Activated naive CD4-positive, alpha-beta T cell treated with anti-CD3 and anti-CD28 coated beads, Interleukin-2, amount 50 U/mL, for 24 hours (primary cell): Measurements from ENCODE around the gene MED13.
"Not testable (repeated sequence)": the region's sequence is repeated elsewhere in the genome, so short reads cannot be mapped to it uniquely, and the experiment has no call there.

Experiments
- H3K27ac Mint-ChIP-seq: one replicate; pipeline ENCODE4 v1.8.0; 2021; ENCODE audit warnings: mild to moderate bottlenecking, mixed read lengths
- H3K27me3 Mint-ChIP-seq: one replicate; pipeline ENCODE4 v1.8.0; 2021; ENCODE audit warnings: mixed read lengths
- H3K36me3 Mint-ChIP-seq: one replicate; pipeline ENCODE4 v1.8.0; 2021; ENCODE audit warnings: mixed read lengths
- H3K4me1 Mint-ChIP-seq: one replicate; pipeline ENCODE4 v1.8.0; 2021; ENCODE audit warnings: mixed read lengths
- H3K4me3 Mint-ChIP-seq: one replicate; pipeline ENCODE4 v1.8.0; 2021; ENCODE audit warnings: mild to moderate bottlenecking, mixed read lengths
- H3K9me3 Mint-ChIP-seq: one replicate; pipeline ENCODE4 v1.8.0; 2021; ENCODE audit warnings: mixed read lengths

Gene MED13

DNA sequence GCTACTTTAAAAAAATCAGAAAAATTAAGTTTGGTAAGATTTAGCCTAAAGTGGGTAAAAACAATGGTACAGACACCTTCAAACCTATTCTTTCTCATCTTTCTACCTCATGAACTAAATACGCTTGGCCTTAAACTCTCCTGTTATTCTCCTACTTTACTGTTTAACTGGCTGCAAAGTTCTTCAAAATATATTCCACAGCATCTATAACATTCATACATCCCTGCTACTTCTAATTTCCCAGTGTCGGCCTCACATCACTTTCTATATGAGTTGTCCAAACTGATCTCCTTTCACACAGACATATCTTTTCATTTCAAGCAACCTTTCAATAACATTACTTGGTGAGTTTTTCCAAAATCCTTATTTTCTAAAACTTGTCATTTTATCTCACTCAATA lies 64.0 kb downstream of the MED13 start:
- no peaks in the 10 kb centered on the region for H3K27me3 Mint-ChIP-seq
- H3K4me3 Mint-ChIP-seq: no peak overlapping the region
- no peak overlapping the region for H3K27ac Mint-ChIP-seq
- H3K4me1 Mint-ChIP-seq: peaks cover 66% of the 10 kb centered on the region
- H3K9me3 Mint-ChIP-seq: no peaks in the 10 kb centered on the region
- H3K36me3 Mint-ChIP-seq: peaks cover 20% of the 10 kb centered on the region

DNA sequence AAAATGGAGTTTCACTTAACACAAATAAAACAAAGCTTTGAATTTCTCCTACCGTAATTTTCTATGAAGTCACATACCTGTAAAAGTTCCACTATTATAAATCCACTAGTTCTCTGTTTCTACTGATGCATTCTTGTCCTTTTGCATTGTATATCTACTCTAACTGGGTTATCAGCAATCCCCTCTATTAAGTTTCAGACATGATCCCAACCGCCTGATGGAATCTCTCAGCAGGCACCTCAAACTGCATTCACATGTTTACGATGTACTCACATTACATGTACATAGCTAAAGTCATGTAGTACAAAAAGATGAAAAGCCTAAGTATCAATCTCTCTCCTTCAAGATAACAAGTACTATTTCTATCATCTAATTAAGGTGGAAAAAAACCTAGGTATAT lies 64.9 kb downstream of the MED13 start:
- Mint-ChIP-seq H3K36me3 (peaks cover 20% of the 10 kb centered on the region), H3K4me3 (no peak overlapping the region), H3K9me3 (no peaks in the 10 kb centered on the region), H3K27me3 (no peaks in the 10 kb centered on the region), H3K27ac (peak overlapping the region; percentile 38), H3K4me1 (peaks cover 62% of the 10 kb centered on the region)

DNA sequence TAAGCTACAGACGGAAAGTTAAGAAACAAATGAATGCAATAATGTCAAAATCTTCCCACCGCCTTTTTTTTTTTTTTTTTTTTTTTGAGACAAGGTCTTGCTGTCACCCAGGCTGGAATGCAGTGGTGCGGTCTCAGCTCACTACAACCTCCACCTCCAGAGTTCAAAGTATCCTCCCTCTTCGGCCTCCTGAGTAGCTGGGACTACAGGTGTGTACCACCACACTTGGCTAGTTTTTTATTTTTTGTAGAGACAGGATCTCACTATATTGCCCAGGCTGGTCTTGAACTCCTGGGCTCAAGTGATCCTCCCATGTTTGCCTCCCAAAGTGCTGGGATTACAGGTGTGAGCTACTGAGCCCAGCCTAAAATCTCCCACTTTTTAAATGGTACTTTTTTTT lies 66.5 kb downstream of the MED13 start:
- not testable (repeated sequence) for H3K9me3 Mint-ChIP-seq, H3K4me3 Mint-ChIP-seq, H3K27me3 Mint-ChIP-seq
- Mint-ChIP-seq H3K4me1 (peaks cover 51% of the 10 kb centered on the region), H3K27ac (peak overlapping the region; percentile 5), H3K36me3 (peaks cover 12% of the 10 kb centered on the region)

DNA sequence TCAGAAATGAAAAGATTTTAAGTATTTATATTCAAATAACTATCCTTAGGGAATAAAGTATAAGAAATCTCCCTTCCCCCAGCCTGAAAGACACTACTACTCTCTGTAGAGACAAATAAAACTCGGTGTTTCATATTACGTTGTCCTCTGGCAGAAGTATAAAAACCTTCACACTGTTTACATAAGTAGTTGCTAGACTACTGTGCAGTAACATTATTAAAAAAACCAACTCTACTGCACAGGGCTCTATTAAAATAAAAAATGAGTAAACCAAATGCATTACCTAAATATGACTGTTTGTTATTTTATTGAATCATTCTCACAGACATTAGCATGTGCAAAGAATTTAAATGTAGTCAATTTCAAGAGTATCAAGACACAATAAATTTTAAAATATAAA lies 67.4 kb downstream of the MED13 start:
- Mint-ChIP-seq H3K36me3 (peaks cover 12% of the 10 kb centered on the region), H3K4me1 (peaks cover 44% of the 10 kb centered on the region), H3K4me3 (no peak overlapping the region), H3K9me3 (no peaks in the 10 kb centered on the region), H3K27me3 (no peaks in the 10 kb centered on the region), H3K27ac (no peak overlapping the region)

DNA sequence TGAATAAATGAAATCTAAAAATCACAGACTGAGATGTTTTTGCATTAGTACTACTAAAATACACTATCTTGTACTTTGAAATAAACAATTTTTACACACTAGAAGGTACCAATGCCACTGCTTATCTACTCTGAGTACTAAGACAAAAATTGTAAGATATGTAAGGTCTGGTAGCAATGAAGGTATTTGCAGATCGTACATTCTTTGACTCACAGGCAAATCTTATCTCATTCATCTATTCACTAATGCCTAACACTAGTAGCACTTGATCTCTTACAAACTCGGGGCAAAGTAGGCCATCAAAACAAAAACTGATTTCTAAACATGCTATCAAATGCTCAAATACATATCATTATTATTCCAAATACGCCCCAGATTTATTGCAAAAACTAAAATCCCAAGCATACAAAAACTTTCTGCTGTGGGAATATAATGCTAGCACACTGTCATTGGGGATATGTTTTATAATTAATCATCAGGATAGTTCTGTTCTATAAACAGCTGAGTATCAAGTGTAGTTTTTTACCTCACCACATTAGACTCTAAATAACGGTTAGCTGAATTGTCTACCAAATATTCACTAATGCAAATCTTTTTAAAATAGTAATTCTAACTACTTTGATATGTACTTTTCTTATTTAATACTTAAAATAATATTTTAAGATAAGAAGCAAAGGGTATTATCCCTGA lies 68.0 kb downstream of the MED13 start:
- Mint-ChIP-seq H3K4me3 (no peak overlapping the region), H3K27ac (no peak overlapping the region), H3K4me1 (peaks cover 44% of the 10 kb centered on the region), H3K36me3 (peaks cover 12% of the 10 kb centered on the region), H3K9me3 (no peaks in the 10 kb centered on the region), H3K27me3 (no peaks in the 10 kb centered on the region)

- Mint-ChIP-seq H3K4me3 (no peak overlapping the region), H3K27me3 (no peaks in the 10 kb centered on the region), H3K36me3 (peaks cover 7% of the 10 kb centered on the region), H3K27ac (no peak overlapping the region), H3K9me3 (no peaks in the 10 kb centered on the region), H3K4me1 (peaks cover 3% of the 10 kb centered on the region)
These were observed 75.6 kb downstream of the MED13 start for GRCh38 chr17:61989509-61989908.

DNA sequence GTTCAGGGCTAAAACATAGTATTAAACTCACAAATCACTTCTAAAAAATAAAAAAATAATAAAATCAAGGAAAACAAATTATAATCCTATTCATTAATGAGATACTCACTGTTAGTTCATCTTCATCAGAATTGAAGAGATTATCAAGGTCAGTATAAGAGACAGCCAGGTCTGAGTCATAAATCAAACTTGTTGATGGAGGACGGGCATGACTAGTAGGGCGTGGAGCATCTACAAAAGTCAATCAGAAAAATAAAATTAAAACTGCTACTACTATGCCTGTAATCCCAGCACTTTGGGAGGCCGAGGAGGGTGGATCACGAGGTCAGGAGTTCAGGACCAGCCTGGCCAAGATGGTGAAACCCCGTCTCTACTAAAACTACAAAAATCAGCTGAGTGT lies 78.2 kb downstream of the MED13 start:
- Mint-ChIP-seq H3K4me3 (no peak overlapping the region), H3K36me3 (peaks cover 15% of the 10 kb centered on the region), H3K4me1 (peaks cover 3% of the 10 kb centered on the region), H3K27ac (no peak overlapping the region), H3K9me3 (no peaks in the 10 kb centered on the region), H3K27me3 (no peaks in the 10 kb centered on the region)

DNA sequence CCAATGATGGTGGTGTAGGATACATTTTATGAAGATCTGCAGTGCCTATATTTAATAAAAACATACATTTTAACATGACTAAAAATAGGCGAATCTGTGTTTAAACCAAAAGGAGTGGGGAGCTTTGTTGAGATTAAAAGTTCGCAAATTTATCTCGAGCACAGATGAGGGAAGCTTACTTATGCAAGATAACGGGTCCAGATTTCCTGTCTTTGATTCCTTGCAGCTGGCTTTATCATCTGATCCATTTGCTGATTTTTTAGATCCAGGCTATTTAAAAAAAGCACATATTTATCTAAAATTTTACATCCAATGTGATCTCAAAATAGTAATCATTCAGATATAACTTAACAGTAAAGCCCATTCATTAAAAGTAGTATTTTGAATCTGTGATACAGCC lies 80.3 kb downstream of the MED13 start:
- Mint-ChIP-seq H3K27me3 (no peaks in the 10 kb centered on the region), H3K4me1 (peaks cover 15% of the 10 kb centered on the region), H3K9me3 (no peaks in the 10 kb centered on the region), H3K36me3 (peaks cover 23% of the 10 kb centered on the region), H3K27ac (no peak overlapping the region), H3K4me3 (no peak overlapping the region)

DNA sequence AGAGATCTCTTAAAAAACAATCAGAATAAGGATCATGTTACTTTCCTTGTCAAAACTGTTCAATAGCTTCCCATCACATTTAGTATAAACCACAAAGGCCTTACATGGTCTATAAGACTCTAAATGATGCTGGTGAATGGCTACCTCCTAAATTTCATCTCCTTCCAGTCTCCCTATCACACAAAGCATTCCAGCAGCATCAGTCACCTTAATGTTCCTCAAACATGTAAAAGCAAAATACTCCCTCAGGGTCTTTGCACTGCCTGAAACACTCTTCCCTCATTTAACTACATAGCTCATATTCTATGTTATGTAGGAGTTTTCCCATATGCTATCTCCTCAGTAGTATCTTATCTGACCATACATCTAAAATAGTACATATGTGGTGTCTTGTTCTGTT lies 83.8 kb downstream of the MED13 start:
- H3K9me3 Mint-ChIP-seq: no peaks in the 10 kb centered on the region
- no peak overlapping the region for H3K4me3 Mint-ChIP-seq
- H3K36me3 Mint-ChIP-seq: peaks cover 24% of the 10 kb centered on the region
- peak overlapping the region; percentile 30 for H3K27ac Mint-ChIP-seq
- no peaks in the 10 kb centered on the region for H3K27me3 Mint-ChIP-seq
- H3K4me1 Mint-ChIP-seq: peaks cover 16% of the 10 kb centered on the region

DNA sequence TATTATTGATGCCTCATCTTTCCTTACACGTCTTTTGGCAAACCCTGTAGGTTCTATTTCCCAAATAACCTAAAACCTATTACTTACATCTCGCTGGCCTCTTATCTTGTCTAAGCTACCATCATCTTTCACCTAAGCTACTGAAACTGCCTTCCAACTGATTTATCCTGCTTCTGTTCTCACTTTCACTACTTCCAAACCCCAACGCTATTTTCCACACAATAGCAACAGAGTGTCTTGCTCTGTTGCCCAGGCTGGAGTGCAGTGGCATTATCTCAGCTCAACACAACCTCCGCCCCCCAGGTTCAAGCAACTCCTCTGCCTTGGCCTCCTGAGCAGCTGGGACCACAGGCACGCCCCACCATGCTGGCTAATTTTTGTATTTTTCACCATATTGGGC lies 84.5 kb downstream of the MED13 start:
- Mint-ChIP-seq H3K27ac (peak overlapping the region; percentile 5), H3K4me1 (peaks cover 19% of the 10 kb centered on the region), H3K36me3 (peaks cover 26% of the 10 kb centered on the region), H3K4me3 (no peak overlapping the region), H3K9me3 (no peaks in the 10 kb centered on the region), H3K27me3 (no peaks in the 10 kb centered on the region)

GRCh38 chr17:61974115-61974514 lies 91.0 kb downstream of the MED13 start:
- H3K4me3 Mint-ChIP-seq: no peak overlapping the region
- peaks cover 19% of the 10 kb centered on the region for H3K4me1 Mint-ChIP-seq
- peaks cover 8% of the 10 kb centered on the region for H3K36me3 Mint-ChIP-seq
- H3K9me3 Mint-ChIP-seq: no peaks in the 10 kb centered on the region
- no peak overlapping the region for H3K27ac Mint-ChIP-seq
- H3K27me3 Mint-ChIP-seq: no peaks in the 10 kb centered on the region

- peaks cover 19% of the 10 kb centered on the region for H3K4me1 Mint-ChIP-seq
- H3K4me3 Mint-ChIP-seq: no peak overlapping the region
- no peaks in the 10 kb centered on the region for H3K9me3 Mint-ChIP-seq
- no peak overlapping the region for H3K27ac Mint-ChIP-seq
- no peaks in the 10 kb centered on the region for H3K27me3 Mint-ChIP-seq
- H3K36me3 Mint-ChIP-seq: peaks cover 5% of the 10 kb centered on the region
These were observed 92.8 kb downstream of the MED13 start for GRCh38 chr17:61972311-61972710.

- H3K9me3 Mint-ChIP-seq: no peaks in the 10 kb centered on the region
- H3K27ac Mint-ChIP-seq: no peak overlapping the region
- H3K4me3 Mint-ChIP-seq: no peak overlapping the region
- peaks cover 7% of the 10 kb centered on the region for H3K4me1 Mint-ChIP-seq
- peaks cover 3% of the 10 kb centered on the region for H3K36me3 Mint-ChIP-seq
- no peaks in the 10 kb centered on the region for H3K27me3 Mint-ChIP-seq
These were observed 95.0 kb downstream of the MED13 start for GRCh38 chr17:61970030-61970429.

GRCh38 chr17:61968757-61969156 lies 96.3 kb downstream of the MED13 start:
- H3K4me1 Mint-ChIP-seq: no peaks in the 10 kb centered on the region
- no peak overlapping the region for H3K27ac Mint-ChIP-seq
- no peaks in the 10 kb centered on the region for H3K27me3 Mint-ChIP-seq
- H3K36me3 Mint-ChIP-seq: peaks cover 3% of the 10 kb centered on the region
- no peak overlapping the region for H3K4me3 Mint-ChIP-seq
- no peaks in the 10 kb centered on the region for H3K9me3 Mint-ChIP-seq

DNA sequence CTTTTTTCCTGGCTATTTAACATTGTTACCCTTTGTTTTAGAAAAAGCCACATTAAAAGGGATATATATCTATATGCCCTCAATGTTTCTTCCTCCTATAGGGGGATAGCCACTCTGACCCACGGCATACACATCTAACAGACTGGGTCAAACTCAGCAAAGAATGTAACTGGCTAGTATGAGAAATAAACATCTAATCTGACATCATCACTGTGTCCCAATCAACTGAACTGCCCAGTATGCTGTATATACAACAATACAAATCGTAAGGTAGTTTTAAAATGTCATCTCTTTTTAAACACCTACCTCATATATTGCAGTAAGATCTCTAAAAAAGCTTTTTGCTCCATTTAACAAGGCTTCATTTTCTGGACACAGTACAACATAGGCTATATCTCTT lies 97.3 kb downstream of the MED13 start:
- Mint-ChIP-seq H3K9me3 (no peaks in the 10 kb centered on the region), H3K27me3 (no peaks in the 10 kb centered on the region), H3K4me1 (peaks cover 3% of the 10 kb centered on the region), H3K27ac (no peak overlapping the region), H3K36me3 (peaks cover 3% of the 10 kb centered on the region), H3K4me3 (no peak overlapping the region)

DNA sequence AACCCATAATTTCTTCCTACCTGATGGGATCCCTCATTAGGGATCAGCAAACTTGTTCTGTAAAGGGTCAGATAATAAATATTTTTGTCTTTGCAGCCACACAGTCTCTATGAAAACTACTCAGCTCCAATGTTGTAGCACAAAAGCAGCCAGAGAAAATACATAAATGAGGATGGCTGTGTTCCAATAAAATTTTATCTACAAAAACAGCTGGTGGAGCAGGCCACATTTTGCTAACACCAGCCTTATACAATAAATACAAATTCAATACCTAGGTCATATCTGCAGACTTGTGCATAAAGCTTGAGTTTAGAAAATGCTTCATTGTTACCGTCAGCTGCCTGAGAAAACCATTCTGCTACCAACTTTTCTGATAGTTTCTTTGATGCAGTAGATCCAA lies 98.9 kb downstream of the MED13 start:
- Mint-ChIP-seq H3K4me1 (peaks cover 3% of the 10 kb centered on the region), H3K9me3 (no peaks in the 10 kb centered on the region), H3K27ac (no peak overlapping the region), H3K27me3 (no peaks in the 10 kb centered on the region), H3K36me3 (peaks cover 3% of the 10 kb centered on the region), H3K4me3 (no peak overlapping the region)

DNA sequence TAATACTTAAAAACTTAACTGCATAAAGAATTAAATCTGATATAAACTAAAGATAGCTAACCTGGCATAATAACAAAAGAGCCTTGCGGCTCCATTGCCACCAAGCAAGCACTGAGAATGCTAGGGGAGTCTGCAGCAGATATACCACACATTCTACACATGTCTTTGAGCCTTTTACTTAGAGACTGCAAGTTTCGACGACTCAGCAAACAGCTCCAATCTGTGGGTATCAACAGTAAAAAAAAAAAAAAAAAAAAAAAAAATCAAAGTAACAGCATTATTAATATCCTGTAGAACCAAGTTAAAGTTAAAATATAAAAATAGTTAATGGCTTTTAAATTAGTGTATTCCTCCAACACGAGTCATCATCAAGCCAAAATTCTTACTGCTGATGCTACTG lies 109.5 kb downstream of the MED13 start:
- Mint-ChIP-seq H3K36me3 (peaks cover 9% of the 10 kb centered on the region), H3K4me3 (no peak overlapping the region), H3K27me3 (no peaks in the 10 kb centered on the region), H3K27ac (no peak overlapping the region), H3K9me3 (no peaks in the 10 kb centered on the region), H3K4me1 (no peaks in the 10 kb centered on the region)
